Activated naive CD8-positive, alpha-beta T cell treated with anti-CD3 and anti-CD28 coated beads, Interleukin-2, amount 50 U/mL, for 24 hours (primary cell): Measurements from ENCODE around the gene RFTN1.

Experiments used
- ATAC-seq: fragments of 150-1000 bp; cut with Tn5 transposase; one replicate; pipeline ENCODE4 v1.10.0; 2021
- DNase-seq: peaks from one replicate; pipeline ENCODE4 v3.0.0; 2021
- H3K27ac Mint-ChIP-seq: one replicate; pipeline ENCODE4 v1.8.0; 2021; ENCODE audit warnings: mild to moderate bottlenecking, mixed read lengths
- H3K27me3 Mint-ChIP-seq: one replicate; pipeline ENCODE4 v1.8.0; 2021; ENCODE audit warnings: mixed read lengths
- H3K36me3 Mint-ChIP-seq: one replicate; pipeline ENCODE4 v1.8.0; 2021; ENCODE audit warnings: low read depth, mixed read lengths
- H3K4me1 Mint-ChIP-seq: one replicate; pipeline ENCODE4 v1.8.0; 2021; ENCODE audit warnings: mixed read lengths
- H3K4me3 Mint-ChIP-seq: one replicate; pipeline ENCODE4 v1.8.0; 2021; ENCODE audit warnings: mild to moderate bottlenecking, moderate library complexity, mixed read lengths
- H3K9me3 Mint-ChIP-seq: one replicate; pipeline ENCODE4 v1.8.0; 2021; ENCODE audit warnings: mixed read lengths

The RFTN1 gene

DNA sequence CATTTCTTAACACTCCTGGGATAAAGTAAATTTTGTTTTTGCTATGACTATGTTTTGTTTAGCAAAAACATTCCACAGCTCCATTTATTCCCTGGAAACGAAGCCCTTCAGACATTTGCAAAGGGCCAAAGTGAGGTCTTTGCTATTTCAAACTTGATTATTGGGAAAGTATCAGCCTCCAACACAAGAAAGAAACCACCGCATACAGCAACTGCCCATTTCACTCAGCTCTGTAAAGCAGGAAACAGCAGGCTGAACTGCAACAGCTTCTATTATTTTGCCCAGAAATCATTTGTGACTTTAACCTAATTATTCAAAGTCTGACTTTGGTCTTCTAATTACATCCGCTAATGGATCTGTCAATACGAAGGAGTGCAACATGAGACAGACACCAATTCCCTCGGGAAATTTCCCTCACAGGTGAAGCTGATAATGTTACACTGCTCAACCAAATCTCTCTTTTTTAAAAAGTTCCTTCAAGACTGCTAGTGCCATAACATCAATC lies 72.1 kb downstream of the RFTN1 start:
- peaks cover 52% of the 10 kb centered on the region for H3K36me3 Mint-ChIP-seq
- H3K4me1 Mint-ChIP-seq, result peaks cover 34% of the 10 kb centered on the region
- H3K27me3 Mint-ChIP-seq, result no peaks in the 10 kb centered on the region
- no peak for ATAC-seq
- H3K9me3 Mint-ChIP-seq, result no peaks in the 10 kb centered on the region
- no peak overlapping the region for H3K4me3 Mint-ChIP-seq
- H3K27ac Mint-ChIP-seq, result no peak overlapping the region
- DNase-seq, result no peak

- H3K36me3 Mint-ChIP-seq, result peaks cover 43% of the 10 kb centered on the region
- DNase-seq, result no peak
- peaks cover 28% of the 10 kb centered on the region for H3K4me1 Mint-ChIP-seq
- H3K27ac Mint-ChIP-seq, result no peak overlapping the region
- no peak overlapping the region for H3K4me3 Mint-ChIP-seq
- no peaks in the 10 kb centered on the region for H3K27me3 Mint-ChIP-seq
- no peaks in the 10 kb centered on the region for H3K9me3 Mint-ChIP-seq
- ATAC-seq, result no peak
Observed at GRCh38 chr3:16439848-16440708, 73.4 kb downstream of the RFTN1 start.

GRCh38 chr3:16439163-16439847 lies 74.2 kb downstream of the RFTN1 start:
- Mint-ChIP-seq H3K27me3 (no peaks in the 10 kb centered on the region), H3K4me1 (peaks cover 30% of the 10 kb centered on the region), H3K27ac (no peak overlapping the region), H3K36me3 (peaks cover 39% of the 10 kb centered on the region), H3K9me3 (no peaks in the 10 kb centered on the region), H3K4me3 (no peak overlapping the region)
- DNase-seq, result no peak
- ATAC-seq, result no peak

DNA sequence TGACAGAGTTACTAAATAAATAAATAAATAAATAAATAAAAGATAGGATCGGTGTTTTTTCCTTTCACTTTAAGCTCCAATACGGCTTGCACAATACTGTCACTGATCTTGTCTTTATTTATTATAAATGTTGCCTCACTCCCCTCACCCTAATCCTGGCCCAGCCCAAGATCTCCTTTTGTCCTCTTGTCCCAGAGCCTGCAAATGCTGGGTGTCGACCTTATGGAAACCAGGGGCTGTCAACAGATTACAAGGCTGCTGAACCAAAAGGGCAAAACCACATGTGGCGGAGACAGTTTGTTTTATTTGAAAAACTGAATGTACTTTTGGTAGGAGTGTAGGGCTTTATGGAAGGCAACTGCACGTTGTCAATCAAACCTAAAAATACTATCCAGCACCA lies 75.9 kb downstream of the RFTN1 start:
- no peak for ATAC-seq
- Mint-ChIP-seq H3K9me3 (no peaks in the 10 kb centered on the region), H3K4me3 (no peak overlapping the region), H3K4me1 (peaks cover 31% of the 10 kb centered on the region), H3K27me3 (no peaks in the 10 kb centered on the region), H3K27ac (no peak overlapping the region), H3K36me3 (peaks cover 37% of the 10 kb centered on the region)
- DNase-seq, result no peak

DNA sequence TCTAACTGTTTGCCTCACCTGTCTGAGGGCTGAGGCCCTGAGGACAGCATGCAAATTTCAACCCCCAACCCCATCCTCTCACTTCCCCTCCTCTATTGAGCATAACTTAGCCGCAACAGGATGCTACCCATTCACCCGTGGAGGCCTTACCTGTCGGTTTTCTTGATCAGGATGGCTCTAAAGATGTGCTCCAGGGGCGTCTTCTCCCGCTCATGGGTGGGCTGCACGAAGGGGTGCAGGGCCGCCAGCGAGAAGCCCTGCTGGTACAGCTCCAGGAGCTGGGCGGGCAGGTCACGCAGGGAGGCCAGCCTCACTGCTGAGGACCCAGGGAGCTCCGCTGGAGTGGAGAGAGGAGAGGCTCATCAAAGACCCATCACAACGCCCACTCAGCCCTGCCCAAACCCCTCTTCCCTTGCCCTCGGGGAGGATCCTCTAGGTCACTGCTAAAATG lies 79.8 kb downstream of the RFTN1 start:
- peaks cover 57% of the 10 kb centered on the region for H3K36me3 Mint-ChIP-seq
- no peak for DNase-seq
- H3K4me3 Mint-ChIP-seq, result no peak overlapping the region

GRCh38 chr3:16432714-16433113 lies 80.8 kb downstream of the RFTN1 start:
- peak overlapping the region; percentile 55 for H3K27ac Mint-ChIP-seq
- H3K4me1 Mint-ChIP-seq, result peaks cover 33% of the 10 kb centered on the region

More for the DNA sequence above, 79.8 kb downstream of the RFTN1 start:
- Mint-ChIP-seq H3K27ac (no peak overlapping the region), H3K9me3 (no peaks in the 10 kb centered on the region), H3K27me3 (no peaks in the 10 kb centered on the region), H3K4me1 (peaks cover 35% of the 10 kb centered on the region)
- ATAC-seq, result peak; percentile 24

GRCh38 chr3:16430717-16431630 lies 82.5 kb downstream of the RFTN1 start:
- no peak for DNase-seq
- Mint-ChIP-seq H3K9me3 (no peaks in the 10 kb centered on the region), H3K4me3 (no peak overlapping the region), H3K4me1 (peaks cover 36% of the 10 kb centered on the region), H3K36me3 (peaks cover 81% of the 10 kb centered on the region), H3K27me3 (no peaks in the 10 kb centered on the region), H3K27ac (peak overlapping the region; percentile 74)
- ATAC-seq, result no peak

More at GRCh38 chr3:16432714-16433113, 80.8 kb downstream of the RFTN1 start:
- H3K9me3 Mint-ChIP-seq, result no peaks in the 10 kb centered on the region
- no peak overlapping the region for H3K4me3 Mint-ChIP-seq
- H3K27me3 Mint-ChIP-seq, result no peaks in the 10 kb centered on the region
- peaks cover 65% of the 10 kb centered on the region for H3K36me3 Mint-ChIP-seq
- no peak for ATAC-seq
- DNase-seq, result no peak

GRCh38 chr3:16429086-16429485 lies 84.4 kb downstream of the RFTN1 start:
- peaks cover 36% of the 10 kb centered on the region for H3K4me1 Mint-ChIP-seq
- no peaks in the 10 kb centered on the region for H3K9me3 Mint-ChIP-seq
- peaks cover 81% of the 10 kb centered on the region for H3K36me3 Mint-ChIP-seq
- DNase-seq, result no peak
- ATAC-seq, result no peak
- H3K27ac Mint-ChIP-seq, result no peak overlapping the region
- H3K4me3 Mint-ChIP-seq, result no peak overlapping the region
- no peaks in the 10 kb centered on the region for H3K27me3 Mint-ChIP-seq

GRCh38 chr3:16428612-16429011 lies 84.9 kb downstream of the RFTN1 start:
- ATAC-seq, result no peak
- no peaks in the 10 kb centered on the region for H3K27me3 Mint-ChIP-seq
- H3K4me1 Mint-ChIP-seq, result peaks cover 35% of the 10 kb centered on the region
- no peaks in the 10 kb centered on the region for H3K9me3 Mint-ChIP-seq
- H3K36me3 Mint-ChIP-seq, result peaks cover 78% of the 10 kb centered on the region
- no peak for DNase-seq
- no peak overlapping the region for H3K27ac Mint-ChIP-seq
- H3K4me3 Mint-ChIP-seq, result no peak overlapping the region

GRCh38 chr3:16427103-16427965 lies 86.2 kb downstream of the RFTN1 start:
- Mint-ChIP-seq H3K27me3 (no peaks in the 10 kb centered on the region), H3K27ac (no peak overlapping the region), H3K36me3 (peaks cover 67% of the 10 kb centered on the region), H3K4me3 (no peak overlapping the region), H3K4me1 (peaks cover 27% of the 10 kb centered on the region), H3K9me3 (no peaks in the 10 kb centered on the region)
- ATAC-seq (no peak), DNase-seq (no peak)

GRCh38 chr3:16426665-16427064 lies 86.8 kb downstream of the RFTN1 start:
- no peak for DNase-seq

DNA sequence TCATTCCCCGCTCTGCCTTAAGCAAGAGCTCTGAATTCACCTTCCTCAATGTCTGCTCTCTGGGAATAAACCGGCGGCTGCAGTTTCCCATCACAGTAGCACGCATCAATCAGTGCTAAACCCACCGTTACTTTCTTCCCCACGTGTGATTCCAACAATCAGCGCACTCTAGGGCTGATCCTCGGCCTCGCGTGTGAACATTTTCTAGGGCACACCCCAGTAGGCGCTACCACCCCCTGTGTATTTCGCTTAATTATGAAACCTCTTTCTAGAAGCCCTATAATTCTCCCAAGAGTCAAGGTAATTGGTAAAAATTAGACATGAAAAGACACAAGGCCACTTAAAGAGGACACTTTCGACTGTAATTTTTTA lies 87.5 kb downstream of the RFTN1 start:
- H3K9me3 Mint-ChIP-seq, result no peaks in the 10 kb centered on the region
- DNase-seq (no peak), ATAC-seq (no peak)
- H3K4me1 Mint-ChIP-seq, result peaks cover 15% of the 10 kb centered on the region
- no peak overlapping the region for H3K4me3 Mint-ChIP-seq
- no peak overlapping the region for H3K27ac Mint-ChIP-seq
- no peaks in the 10 kb centered on the region for H3K27me3 Mint-ChIP-seq
- H3K36me3 Mint-ChIP-seq, result peaks cover 56% of the 10 kb centered on the region

More at GRCh38 chr3:16426665-16427064, 86.8 kb downstream of the RFTN1 start:
- H3K4me1 Mint-ChIP-seq, result peaks cover 20% of the 10 kb centered on the region
- H3K36me3 Mint-ChIP-seq, result peaks cover 61% of the 10 kb centered on the region
- no peak overlapping the region for H3K27ac Mint-ChIP-seq
- H3K4me3 Mint-ChIP-seq, result no peak overlapping the region
- no peaks in the 10 kb centered on the region for H3K27me3 Mint-ChIP-seq
- no peak for ATAC-seq
- no peaks in the 10 kb centered on the region for H3K9me3 Mint-ChIP-seq

DNA sequence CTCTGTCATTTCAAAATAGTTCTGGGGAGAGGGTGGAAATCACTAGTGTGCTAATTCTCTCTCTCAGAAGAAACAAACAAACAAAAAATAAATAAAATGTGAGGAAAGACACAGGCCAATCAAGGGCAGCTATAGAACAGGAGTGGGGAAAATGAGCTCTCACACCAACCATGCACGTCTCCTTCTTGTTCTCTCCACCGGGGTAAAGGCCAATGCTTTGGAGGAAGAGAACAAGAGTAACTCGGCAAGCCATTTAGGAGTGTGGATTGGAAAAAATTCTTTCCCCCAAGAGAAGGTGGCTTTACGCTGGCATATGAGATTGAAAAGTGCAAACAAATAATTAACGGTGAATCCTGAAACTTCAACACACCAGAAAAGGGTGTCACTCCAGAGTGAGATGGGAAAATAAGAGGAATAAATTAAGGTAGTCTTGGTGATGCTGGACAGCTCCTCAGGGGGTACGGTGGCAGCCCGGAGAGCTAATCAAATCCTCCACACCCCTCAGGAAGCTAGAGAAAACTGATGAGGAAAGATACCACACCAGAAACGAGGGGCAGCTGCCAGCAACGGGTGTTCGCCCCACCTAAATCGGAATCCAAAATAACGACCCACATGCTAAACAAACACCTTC lies 88.0 kb downstream of the RFTN1 start:
- Mint-ChIP-seq H3K4me3 (no peak overlapping the region), H3K27me3 (no peaks in the 10 kb centered on the region), H3K36me3 (peaks cover 55% of the 10 kb centered on the region), H3K27ac (no peak overlapping the region), H3K9me3 (no peaks in the 10 kb centered on the region), H3K4me1 (peaks cover 10% of the 10 kb centered on the region)
- ATAC-seq (no peak), DNase-seq (no peak)
